ENCODE data around the gene B3GALT6.

Gene B3GALT6

DNA sequence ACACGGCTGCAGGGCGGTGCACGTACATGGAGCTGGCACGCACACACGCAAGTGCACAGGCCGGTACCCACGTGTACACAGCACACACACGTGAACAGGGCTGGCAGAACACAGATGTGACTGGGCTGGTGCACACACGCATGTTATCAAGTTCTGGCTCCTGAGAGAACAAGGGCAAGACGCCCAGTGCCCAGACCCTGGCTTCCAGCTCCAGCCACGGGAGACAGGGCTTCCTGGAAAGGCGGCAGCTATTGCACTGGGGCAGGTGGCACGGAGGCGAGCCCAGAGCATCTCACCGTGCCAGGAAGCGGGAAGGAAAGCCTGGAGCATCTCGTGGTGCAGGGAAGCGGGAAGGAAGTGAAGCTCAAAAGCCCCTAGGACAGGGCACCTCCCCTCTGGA is 6.1 kb upstream of the B3GALT6 start:
- ChIA-PET CTCF (interaction anchor here (1.8 kb wide), 1 partner anchor 103 kb away, joined by 5 read pairs; no protein-coding TSS in a partner anchor), POLR2A (interaction anchor here (1.2 kb wide), 1 partner anchor 11 kb away, joined by 4 read pairs; no protein-coding TSS in a partner anchor)
- H3K4me3 ChIP-seq (ENCODE audit: low read depth, low read length) = no peak overlapping the region
- no peaks in the 10 kb centered on the region for H3K9me3 ChIP-seq (ENCODE audit: control insufficient read depth, insufficient read depth, low read depth, low read length)
- TF ChIP-seq ZNF354C (tag by site-specific recombination; IDR thresholded peaks at IDR 0.05; ENCODE audit: borderline replicate concordance, low read depth) (no peak), ZNF785 (tag by site-specific recombination; IDR thresholded peaks at IDR 0.05) (no peak), ZNF837 (tag by site-specific recombination; IDR thresholded peaks at IDR 0.05) (no peak), REPIN1 (tag by site-specific recombination; IDR thresholded peaks at IDR 0.05; ENCODE audit: low read depth) (no peak), ZNF76 (tag by site-specific recombination; IDR thresholded peaks at IDR 0.05; ENCODE audit: borderline replicate concordance, low read depth) (no peak), ZNF571 (tag by site-specific recombination; IDR thresholded peaks at IDR 0.05) (no peak), ZNF664 (tag by site-specific recombination; IDR thresholded peaks at IDR 0.05) (no peak), ZNF214 (tag by site-specific recombination; IDR thresholded peaks at IDR 0.05; ENCODE audit: borderline replicate concordance) (no peak)
- TF ChIP-seq, protein P1, sequence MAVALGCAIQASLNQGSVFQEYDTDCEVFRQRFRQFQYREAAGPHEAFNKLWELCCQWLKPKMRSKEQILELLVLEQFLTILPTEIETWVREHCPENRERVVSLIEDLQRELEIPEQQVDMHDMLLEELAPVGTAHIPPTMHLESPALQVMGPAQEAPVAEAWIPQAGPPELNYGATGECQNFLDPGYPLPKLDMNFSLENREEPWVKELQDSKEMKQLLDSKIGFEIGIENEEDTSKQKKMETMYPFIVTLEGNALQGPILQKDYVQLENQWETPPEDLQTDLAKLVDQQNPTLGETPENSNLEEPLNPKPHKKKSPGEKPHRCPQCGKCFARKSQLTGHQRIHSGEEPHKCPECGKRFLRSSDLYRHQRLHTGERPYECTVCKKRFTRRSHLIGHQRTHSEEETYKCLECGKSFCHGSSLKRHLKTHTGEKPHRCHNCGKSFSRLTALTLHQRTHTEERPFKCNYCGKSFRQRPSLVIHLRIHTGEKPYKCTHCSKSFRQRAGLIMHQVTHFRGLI (tag by site-specific recombination; IDR thresholded peaks at IDR 0.05) = no peak
- peaks cover 4 to 90% of the 10 kb centered on the region in 2 experiments; a peak in 2 of 3 replicates for H3K36me3 ChIP-seq (ENCODE audit: control insufficient read depth in 2 of 2, insufficient read depth in 1 of 2, low read length in 2 of 2)
- H3K27ac ChIP-seq (ENCODE audit: extremely low read depth, low read depth, low read length) = no peak overlapping the region
- H3K4me1 ChIP-seq (ENCODE audit: control insufficient read depth, insufficient read depth, low read length) = no peaks in the 10 kb centered on the region

DNA sequence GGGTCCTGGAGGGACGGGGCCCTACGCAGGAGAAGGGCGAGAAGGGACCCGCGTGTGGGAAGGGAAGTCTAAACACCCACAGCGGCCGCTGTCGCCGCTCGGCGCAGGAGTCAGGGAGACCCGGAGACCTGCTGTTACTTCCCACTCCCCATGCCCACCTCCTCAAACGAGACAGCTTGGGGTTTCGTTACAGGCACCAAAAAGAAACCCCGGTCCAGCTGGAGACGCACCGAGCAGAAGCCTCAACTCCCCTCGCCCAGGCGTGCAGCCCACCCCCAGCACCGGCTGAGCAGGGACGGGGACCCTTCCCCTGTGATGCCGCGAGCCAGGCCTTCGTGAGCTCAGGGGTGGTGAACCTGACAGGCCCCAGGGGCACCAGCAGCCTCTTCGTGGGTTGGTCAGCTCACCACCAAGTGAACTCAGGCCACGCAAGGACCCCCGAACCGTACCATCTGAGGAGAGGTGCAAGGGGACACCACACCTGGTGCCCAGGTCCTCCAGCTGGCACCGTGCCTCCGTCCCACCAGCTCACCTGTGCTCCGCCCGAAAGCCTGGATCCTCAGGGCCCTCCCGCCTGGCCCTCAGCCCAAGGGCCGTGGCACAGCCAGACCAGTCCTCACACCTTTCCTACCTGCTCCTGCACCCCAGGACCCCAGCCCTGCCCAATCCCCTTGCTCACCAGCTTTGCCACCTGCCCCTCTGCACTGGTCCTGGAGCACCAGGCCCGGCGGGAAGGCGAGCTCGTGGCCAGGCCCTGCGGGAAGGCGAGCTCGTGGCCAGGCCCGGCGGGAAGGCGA is 5.3 kb upstream of the B3GALT6 start:
- H3K9me3 ChIP-seq (ENCODE audit: control insufficient read depth, insufficient read depth, low read depth, low read length) = no peaks in the 10 kb centered on the region
- ChIA-PET CTCF (no interaction called here), POLR2A (interaction anchor here (1.2 kb wide), 1 partner anchor 12 kb away, joined by 4 read pairs; no protein-coding TSS in a partner anchor)
- H3K27ac ChIP-seq (ENCODE audit: extremely low read depth, low read depth, low read length) = no peak overlapping the region
- no peaks in the 10 kb centered on the region for H3K4me1 ChIP-seq (ENCODE audit: control insufficient read depth, insufficient read depth, low read length)
- H3K36me3 ChIP-seq (ENCODE audit: control insufficient read depth in 2 of 2, insufficient read depth in 1 of 2, low read length in 2 of 2) = peaks cover 1 to 82% of the 10 kb centered on the region in 2 experiments; a peak in 2 of 3 replicates
- no peak overlapping the region for H3K4me3 ChIP-seq (ENCODE audit: low read depth, low read length)
- TF ChIP-seq ZNF202 (tag by site-specific recombination; IDR thresholded peaks at IDR 0.05; ENCODE audit: borderline replicate concordance) (no peak), ZNF670 (tag by site-specific recombination; IDR thresholded peaks at IDR 0.05; ENCODE audit: low read depth) (no peak), ZNF121 (tag by site-specific recombination; IDR thresholded peaks at IDR 0.05) (no peak)
- TF ChIP-seq, protein P2, sequence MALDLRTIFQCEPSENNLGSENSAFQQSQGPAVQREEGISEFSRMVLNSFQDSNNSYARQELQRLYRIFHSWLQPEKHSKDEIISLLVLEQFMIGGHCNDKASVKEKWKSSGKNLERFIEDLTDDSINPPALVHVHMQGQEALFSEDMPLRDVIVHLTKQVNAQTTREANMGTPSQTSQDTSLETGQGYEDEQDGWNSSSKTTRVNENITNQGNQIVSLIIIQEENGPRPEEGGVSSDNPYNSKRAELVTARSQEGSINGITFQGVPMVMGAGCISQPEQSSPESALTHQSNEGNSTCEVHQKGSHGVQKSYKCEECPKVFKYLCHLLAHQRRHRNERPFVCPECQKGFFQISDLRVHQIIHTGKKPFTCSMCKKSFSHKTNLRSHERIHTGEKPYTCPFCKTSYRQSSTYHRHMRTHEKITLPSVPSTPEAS (tag by site-specific recombination; IDR thresholded peaks at IDR 0.05) = no peak
- TF ChIP-seq, protein P3, sequence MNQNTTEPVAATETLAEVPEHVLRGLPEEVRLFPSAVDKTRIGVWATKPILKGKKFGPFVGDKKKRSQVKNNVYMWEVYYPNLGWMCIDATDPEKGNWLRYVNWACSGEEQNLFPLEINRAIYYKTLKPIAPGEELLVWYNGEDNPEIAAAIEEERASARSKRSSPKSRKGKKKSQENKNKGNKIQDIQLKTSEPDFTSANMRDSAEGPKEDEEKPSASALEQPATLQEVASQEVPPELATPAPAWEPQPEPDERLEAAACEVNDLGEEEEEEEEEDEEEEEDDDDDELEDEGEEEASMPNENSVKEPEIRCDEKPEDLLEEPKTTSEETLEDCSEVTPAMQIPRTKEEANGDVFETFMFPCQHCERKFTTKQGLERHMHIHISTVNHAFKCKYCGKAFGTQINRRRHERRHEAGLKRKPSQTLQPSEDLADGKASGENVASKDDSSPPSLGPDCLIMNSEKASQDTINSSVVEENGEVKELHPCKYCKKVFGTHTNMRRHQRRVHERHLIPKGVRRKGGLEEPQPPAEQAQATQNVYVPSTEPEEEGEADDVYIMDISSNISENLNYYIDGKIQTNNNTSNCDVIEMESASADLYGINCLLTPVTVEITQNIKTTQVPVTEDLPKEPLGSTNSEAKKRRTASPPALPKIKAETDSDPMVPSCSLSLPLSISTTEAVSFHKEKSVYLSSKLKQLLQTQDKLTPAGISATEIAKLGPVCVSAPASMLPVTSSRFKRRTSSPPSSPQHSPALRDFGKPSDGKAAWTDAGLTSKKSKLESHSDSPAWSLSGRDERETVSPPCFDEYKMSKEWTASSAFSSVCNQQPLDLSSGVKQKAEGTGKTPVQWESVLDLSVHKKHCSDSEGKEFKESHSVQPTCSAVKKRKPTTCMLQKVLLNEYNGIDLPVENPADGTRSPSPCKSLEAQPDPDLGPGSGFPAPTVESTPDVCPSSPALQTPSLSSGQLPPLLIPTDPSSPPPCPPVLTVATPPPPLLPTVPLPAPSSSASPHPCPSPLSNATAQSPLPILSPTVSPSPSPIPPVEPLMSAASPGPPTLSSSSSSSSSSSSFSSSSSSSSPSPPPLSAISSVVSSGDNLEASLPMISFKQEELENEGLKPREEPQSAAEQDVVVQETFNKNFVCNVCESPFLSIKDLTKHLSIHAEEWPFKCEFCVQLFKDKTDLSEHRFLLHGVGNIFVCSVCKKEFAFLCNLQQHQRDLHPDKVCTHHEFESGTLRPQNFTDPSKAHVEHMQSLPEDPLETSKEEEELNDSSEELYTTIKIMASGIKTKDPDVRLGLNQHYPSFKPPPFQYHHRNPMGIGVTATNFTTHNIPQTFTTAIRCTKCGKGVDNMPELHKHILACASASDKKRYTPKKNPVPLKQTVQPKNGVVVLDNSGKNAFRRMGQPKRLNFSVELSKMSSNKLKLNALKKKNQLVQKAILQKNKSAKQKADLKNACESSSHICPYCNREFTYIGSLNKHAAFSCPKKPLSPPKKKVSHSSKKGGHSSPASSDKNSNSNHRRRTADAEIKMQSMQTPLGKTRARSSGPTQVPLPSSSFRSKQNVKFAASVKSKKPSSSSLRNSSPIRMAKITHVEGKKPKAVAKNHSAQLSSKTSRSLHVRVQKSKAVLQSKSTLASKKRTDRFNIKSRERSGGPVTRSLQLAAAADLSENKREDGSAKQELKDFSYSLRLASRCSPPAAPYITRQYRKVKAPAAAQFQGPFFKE (tag by site-specific recombination; IDR thresholded peaks at IDR 0.05; ENCODE audit: borderline replicate concordance) = no peak
